ENCODE measurements around the gene CUEDC1.

The CUEDC1 gene

DNA sequence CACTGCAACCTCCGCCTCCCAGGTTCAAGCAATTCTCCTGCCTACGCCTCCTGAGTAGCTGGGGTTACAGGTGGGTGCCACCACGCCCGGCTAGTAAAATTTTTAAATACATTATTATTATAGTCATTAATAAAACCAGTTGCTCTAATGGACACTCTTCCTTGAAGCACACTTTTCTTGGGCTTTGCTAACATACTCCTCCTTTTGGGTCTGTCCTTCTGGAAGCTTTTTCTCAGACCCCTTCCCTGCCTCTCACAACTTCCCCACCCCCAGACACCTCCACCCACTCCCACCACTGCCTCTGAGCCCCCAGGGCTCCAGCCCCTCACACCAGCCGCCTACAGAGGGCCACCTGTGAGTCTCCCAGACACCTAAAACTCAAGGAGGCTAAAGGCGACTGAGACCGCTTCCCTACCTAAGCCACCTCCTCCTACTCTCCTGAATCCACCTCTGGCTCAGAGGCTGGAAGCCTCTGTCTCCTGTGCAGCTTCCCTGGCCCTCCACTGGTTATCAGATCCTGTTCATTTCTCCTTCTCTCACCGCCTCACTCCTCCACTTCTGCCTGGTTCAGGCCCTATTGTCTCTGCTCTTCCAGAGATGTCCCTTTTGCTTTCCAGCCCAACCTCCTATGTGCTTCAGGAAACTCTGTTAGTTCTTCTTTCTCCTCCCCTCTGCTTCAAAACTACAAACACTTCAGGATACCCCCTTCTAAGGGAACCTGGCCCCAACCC lies 2.1 kb upstream of the CUEDC1 start:
- DNase-seq (ENCODE audit: low read depth, low spot score), result no peak

DNA sequence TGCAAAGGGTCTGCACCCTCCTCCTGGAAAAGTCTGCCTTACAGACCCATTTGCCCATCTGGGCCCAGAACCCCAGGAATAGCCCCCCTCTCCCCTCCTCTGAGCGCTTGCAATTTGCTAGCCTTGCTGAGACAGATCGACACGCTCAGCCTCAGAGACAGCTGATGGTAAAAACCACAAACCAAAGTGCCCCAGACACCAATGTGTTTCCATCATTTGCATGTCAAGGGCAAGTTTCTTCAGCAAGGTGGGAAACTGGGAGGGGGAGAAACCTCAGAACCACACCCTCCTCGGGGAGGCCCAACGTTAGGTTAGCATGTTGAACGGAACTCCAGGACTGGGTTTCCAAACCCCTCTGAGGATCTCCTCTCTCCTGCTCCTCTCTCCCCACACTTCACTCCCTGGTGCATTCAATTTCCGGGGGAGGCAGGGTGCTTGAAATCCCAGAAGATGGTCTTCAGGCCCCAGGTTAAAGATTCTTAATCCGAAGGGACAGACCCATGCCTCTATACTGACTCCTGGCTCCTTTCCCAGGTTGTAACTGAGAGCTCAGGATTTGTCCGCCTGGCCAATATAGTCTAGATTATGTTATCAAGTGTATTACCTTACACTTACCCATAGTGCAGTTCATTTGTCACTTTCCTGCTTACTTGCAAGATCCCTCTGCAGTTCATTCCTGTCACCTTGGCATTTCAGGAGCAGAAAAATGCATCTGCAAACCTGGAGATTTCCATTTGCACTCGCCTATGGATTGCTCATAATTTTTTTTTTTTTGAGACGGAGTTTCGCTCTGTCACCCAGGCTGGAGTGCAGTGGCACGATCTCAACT lies 1.3 kb upstream of the CUEDC1 start:
- DNase-seq (ENCODE audit: low read depth, low spot score), result no peak

DNA sequence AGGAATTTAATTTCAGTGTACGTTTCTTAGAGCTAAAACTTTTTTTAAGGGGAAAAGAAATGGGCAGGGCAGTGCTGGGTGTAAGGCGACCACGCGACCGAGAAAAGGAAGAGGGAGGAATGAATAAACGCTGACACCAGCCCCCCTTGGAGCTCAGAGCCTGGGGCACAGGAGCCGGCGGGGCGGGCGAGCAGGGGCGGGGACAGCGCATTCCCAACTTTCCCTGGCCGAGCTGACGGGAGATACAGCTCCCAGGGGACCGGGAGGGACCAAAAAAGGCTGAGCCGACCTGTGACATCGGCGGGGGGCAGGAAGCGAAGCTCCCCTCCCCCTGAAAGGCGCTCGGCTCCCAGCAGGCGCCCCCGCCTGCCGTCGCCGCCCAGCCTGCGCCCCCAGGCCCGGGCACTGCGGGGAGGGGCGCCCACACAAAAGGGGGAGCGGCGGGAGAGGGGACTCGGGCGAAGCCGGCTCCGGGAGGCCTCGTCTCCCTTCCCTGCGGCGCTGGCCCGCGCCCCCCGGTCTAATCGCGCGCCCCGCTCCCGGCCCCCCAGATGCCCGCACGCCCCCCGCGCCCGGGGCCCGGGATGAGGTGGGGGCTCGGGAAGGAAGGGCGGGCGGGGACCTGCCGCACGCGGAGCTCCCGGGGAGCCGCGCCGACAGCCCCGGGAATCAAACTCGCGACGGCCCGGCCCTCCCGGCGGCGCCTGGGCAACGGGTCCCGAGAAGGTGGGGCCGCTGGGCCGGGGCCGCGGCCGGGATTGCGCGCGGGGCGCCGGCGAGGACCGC lies 622 bp downstream of the CUEDC1 start:
- no peak for DNase-seq (ENCODE audit: low read depth, low spot score)

DNA sequence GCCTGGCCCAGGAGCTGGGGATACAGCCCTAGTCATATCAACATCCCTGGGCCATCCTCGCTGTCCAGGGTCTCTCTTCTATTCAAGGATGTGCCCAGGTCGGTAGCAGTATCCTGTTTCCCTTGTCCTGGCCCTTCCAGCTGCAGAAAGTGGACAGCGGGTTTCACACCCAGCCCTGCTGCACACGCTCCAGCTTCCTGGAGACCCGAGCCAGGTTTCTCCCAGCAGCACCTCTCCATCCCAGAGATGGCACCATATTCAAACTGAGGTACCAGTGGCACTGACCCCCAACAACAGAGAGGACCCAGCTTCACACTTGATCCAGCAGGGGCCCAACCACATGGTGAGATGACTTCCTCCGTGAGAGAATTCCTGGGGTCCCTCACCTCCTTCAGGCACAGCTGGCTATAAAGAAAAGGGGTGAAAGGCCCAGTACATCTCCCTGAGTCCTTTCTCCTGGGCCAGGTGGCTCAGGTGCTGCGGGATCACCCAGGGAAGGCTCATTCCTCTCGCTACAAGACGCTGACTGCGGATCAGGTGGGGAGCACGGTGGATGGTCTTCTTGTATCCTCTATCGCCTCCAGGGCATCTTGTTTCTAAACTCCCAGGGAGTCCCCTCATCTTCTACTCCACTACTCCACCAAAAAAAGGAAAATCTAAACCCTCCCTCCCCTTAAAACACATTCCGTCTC lies 1.4 kb downstream of the CUEDC1 start:
- DNase-seq (ENCODE audit: low read depth, low spot score), result no peak

DNA sequence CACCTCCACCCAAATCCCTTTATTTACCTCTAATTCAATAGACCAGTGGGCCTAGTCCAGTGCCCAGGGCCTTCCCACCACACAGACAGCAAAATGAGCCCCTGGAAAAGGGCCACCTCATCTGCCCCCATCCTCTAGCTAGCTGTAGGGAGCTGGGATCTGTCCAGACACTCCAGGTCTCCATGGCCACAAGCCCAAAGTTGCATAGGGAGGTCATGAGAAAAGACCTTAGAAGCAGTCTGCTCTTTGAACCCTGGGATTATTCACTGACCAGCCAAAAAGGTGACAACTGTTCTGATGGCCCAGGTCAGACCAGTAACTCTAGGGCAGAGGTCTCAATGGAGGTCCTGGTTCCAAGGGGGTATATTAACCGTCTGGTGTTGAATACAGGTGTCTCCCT lies 2.0 kb downstream of the CUEDC1 start:
- no peak for DNase-seq (ENCODE audit: low read depth, low spot score)

DNA sequence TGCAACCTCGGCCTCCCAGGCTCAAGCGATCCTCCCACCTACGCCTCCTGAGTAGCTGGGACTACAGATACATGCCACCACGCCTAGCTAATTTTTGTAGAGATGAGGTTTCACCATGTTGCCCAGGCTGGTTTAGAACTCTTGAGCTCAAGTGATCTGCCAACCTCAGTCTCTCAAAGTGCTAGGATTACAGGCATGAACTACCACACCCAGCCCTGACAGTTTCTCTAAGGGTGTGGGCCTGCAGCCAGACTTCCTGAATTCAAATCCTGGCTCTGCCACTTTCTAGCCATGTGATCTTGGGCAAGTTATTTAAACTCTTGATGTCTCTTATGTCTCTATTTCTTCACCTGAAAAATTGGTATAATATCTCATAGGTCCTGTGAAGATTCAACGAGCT lies 5.6 kb downstream of the CUEDC1 start:
- DNase-seq (ENCODE audit: low read depth, low spot score), result no peak

DNA sequence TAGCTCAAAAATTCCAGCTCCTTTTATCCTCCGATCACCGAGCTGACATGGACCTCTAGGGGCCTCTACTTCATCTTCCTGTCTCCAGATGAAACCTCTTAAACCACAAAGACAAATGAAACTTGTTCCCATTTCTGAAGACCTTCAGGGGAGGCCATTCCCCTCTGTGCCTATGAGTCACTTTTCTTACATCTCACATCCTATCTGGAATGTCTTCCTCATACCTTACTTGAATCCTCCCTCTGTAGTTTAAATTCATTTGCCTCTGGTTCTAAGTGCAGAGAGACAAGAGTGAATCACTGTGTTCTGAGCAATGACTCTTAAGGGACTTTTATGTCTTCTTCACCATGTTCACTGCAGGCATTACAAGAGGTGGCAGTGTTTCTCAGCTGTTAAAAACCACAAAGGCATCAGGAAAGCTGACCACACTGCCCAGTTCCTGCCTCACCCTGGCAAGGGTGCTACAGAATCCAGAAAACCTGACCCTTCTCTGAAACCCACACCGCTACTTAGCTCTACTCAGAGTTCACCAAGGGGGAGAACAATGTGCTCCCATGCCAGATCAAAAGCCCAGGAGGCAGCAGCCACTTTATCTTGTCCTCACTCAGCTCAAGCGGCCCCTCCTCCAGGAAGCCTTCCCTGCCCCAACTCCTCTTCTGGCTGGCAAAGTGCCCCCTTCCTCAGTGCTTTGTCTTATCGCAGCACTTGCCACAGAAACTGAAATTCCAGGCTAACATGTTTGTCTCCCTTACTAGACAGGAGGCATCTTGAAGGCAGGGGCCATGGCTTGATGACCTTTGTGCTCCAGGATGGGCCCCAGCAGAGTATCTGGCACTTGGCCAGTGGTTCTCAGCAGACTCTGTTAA lies 6.4 kb downstream of the CUEDC1 start:
- no peak for DNase-seq (ENCODE audit: low read depth, low spot score)

DNA sequence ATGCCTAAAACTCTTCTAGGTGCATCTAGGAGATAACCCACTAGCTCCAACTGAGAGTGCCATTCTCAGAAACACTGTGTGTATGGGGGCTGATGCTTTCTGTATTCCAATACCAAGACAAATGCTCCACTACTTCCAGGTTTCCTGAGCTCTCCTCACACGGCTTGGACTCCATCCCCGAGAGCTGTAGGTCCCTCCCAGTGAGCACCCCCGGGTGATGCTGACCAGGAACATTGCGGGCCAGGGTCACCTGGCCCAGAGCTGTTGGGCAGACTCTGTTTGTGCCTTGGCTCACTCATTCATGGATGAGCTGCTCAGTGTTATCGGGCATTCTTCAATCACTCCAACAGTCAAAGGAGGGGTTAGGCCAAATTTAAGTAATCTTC lies 7.0 kb downstream of the CUEDC1 start:
- DNase-seq (ENCODE audit: low read depth, low spot score), result no peak

DNA sequence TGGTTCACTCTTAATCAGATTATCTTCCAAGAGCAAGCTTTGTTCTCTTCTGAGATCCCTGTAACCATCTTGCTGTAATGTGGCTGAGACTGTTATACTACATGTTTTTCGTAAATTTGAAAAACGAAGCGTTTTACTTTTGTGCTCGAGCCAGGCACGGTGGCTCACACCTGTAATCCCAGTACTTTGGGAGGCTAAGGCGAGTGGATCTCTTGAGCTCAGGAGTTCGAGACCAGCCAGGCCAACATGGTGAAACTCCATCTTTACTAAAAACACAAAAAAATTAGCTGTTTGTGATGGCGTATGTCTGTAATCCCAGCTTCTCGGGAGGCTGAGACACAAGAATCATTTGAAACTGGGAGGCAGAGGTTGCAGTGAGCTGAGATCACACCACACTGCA lies 7.8 kb downstream of the CUEDC1 start:
- no peak for DNase-seq (ENCODE audit: low read depth, low spot score)

DNA sequence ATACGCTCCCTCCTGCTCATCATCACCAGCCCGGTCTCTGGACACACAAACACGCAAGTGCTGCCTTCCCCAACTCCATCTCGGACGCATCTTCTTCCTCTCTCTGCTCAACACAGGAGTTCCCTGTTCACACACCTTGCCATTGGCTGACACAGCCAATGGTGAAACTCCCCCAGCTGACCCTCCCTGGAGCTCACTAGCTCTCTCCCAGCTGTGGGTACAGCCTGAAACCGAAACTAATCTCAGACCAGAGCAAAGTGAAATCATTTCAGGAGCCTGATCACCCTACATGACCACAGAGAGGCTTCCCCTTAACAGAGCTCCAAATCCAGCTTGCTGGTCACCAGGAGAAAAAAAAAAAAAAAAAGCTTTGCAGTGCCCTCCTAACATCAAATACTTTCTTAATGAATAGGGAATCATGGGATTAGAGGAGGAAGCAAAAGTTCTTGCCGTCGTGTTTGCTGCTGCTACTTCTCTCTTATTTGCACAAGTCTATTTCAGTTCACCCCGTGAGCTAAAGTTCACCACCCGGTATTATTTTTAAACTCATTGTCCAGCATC lies 8.3 kb downstream of the CUEDC1 start:
- no peak for DNase-seq (ENCODE audit: low read depth, low spot score)

DNA sequence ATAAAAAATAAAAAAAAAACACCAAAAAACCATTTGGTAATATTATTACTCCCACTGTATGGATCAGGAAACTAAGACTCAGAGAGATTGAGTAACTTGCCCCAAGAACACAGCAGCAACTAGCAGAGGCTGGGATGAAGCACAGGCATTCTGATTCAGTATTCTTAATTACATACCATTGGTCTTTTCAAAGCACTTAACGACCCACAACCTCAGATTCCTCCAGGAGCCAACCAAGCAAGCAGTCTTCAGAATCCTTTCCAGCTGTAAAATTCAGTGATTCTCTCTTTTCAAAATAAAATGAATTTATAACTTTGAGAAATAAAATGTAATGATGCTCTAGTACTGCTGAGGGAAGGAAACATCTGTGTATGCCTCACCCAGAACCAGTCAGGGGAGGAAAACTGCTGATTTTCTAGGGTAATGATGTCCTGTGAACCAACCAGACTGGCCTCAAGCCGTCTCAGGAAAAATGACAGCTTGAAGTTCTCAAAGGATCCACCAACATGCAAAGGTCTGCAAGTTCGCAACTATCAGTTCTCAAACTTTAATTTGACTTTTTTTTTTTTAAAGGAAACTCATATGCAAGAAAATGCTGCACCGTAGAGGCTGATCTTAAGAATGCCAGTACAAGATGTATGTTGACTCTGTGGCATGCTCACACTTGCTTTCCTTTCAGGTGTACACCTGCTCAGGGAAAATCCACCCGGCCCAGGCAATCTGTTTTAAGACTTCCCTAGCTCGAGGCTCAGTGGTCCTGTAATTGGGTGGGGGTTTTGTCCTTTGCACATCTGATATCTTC lies 9.0 kb downstream of the CUEDC1 start:
- DNase-seq (ENCODE audit: low read depth, low spot score), result no peak

DNA sequence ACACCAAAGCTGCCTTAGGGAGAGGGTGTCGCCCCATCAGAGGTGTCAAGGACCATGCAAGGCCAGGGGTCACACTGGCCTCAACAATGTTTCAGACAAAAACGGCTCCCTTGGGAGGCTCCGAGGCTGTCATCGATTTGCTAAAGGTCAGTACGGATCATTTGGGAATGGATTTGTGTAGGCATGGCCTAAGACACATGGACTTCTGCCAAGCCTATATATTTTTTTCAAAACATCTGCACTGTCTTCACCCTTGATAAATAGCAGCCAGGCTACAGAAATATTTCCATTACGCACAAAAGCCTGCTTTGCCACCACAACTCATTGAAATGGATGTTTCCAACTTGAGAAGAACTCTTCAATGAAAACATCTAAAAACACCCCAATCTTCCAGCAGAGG lies 10.3 kb downstream of the CUEDC1 start:
- no peak for DNase-seq (ENCODE audit: low read depth, low spot score)

DNA sequence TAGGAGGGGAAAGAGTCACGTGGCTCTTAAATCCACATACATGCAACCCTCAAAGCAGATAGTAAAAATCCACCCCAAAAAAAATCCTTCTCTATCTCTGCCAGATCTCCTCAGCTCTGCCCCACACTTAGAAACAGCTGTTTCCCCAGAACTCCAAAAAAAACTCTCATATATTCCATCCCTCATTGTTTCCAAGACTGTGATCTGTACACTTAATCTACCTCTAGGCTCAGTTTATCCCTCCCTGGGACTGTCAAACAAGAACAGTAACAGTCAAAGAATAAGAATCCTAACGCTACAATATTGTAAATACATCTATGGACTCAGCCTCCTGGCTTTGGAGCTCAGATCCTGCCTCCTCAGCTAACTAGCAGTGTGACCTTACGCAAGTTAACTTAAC lies 11.6 kb downstream of the CUEDC1 start:
- no peak for DNase-seq (ENCODE audit: low read depth, low spot score)

DNA sequence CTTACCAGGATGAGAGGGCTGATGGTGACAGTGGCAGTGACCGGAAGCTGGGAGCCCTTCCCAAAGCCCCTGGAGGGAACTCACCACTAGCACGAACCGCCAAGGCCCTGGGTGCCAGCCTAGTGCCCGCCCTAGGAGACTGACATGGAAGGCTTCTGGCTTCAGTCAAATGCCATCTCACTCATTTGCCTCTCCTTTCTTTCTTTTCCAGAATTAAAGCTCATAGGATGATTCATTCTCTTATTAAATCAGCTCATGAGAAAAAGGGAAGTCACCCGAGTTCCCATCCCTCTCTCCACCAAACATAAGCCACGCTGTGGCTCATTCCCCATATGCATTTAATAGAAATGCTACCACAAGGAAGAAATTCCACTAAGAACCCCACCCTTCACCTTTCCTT lies 12.1 kb downstream of the CUEDC1 start:
- DNase-seq (ENCODE audit: low read depth, low spot score), result no peak

DNA sequence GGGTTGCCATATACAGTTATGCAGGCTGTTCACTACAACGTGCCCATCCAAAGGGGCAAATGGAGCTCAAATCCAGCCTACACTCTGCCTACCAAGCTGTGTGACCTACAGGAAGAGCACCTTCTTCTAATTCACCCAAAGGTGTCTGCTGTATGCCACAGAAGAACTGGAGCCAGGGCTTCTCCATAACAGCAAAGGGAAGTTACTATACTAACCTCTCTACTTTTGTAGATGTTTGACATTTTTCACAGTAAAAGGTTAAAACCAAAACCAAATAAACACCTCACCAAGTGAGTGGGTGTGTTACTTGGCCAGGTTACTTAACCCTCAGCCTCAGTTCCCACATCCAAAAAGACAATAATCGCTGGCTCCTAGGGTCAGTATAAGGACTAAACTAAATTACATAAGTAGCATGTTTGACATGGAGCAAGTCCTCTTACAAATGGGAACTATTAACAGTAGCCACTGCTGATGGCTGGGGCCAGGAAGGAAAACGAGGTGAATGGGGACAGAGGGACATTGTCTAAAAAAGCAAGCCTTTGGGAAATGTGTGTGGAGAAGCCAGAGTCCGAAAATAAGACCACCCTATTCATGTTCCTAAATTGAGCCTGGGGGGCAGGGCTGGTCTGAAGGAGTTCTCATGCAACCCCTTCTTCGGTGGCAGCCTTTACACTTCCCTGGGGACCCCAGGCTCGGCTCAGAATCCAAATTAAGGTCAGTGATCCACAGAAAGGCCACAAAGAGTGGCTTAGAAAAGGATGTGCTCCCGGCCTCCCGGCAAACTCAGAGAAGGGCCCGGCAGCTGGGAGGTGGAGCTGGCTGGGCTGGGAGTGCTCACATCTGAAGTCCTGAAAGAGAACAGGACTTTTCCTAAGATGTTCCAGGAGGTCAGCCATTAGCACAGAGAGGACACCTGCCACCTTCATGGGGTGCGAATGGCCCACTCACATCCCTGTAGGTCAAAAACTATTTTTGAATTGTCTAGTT lies 13.5 kb downstream of the CUEDC1 start:
- no peak for DNase-seq (ENCODE audit: low read depth, low spot score)

DNA sequence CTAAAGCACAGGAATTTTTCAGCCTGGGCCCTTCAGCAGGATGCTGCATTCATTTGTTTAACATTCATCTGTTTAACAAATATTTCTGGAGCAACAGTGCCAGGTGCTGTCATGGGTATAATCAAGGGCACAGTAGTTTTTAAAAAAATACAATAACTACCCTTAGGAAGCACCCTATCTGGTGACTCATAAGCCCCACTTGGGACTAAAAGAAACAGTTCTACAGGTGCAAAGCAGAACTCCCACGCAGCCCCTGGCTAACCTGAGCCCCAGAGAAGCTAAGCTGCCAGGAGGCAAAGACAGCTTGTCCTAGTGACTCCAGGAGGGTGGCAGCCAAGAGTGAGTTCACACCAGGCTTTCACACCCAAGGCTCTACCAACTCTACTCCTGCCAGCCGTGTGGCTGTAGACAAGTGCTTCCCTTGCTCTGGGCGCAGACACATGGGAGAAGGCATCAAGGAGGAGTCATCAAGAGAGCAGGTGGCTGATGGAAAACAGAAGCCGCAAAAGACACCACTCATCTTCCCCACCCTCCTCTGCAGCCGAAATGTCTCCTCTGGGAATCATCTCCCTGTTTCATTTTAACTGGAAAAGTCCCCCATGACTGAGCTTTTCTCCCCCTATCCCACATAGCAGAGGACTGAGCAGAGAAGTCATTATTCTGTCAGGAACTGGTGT lies 14.4 kb downstream of the CUEDC1 start:
- no peak for DNase-seq (ENCODE audit: low read depth, low spot score)

DNA sequence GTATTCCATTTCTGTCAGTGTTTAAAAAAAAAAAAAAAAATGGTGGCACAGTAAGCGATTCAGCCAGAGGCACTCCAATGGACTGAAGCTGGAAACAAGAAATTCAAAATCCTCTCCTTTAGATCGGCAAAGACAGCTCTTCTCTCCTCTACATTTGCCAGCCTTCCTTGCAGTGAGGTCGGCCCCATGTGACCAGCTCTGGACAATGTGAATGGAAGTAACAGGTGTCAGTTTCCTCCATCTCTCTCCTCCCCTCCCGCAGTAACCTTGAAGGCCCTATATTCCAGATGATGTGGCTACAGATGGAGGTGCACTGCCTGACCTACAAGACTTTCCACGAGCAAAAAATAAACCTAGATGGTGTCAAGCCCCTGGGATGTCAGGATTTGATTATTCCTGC lies 15.0 kb downstream of the CUEDC1 start:
- DNase-seq (ENCODE audit: low read depth, low spot score), result no peak

DNA sequence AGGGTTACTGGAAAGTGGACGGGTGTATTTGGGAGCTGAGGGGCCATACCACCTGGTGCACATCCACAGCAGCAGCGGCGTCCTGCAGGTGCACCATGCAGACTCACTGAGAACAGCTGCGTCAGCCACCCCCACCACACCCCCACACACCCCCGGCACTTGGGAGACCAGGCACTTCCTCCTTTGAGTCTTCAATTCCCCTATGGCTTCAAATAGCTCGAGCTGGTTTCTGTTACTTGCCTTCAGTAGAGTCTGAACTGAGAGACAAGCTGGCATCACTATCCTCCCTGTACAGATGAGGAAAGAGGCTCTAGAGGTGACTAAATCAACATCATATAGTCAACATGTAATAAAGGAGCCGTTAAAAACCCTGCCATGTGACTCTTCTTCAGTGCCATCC lies 15.4 kb downstream of the CUEDC1 start:
- no peak for DNase-seq (ENCODE audit: low read depth, low spot score)

Measured in activated CD4-positive, CD25-positive, alpha-beta regulatory T cell treated with anti-CD3 and anti-CD28 coated beads, Interleukin-2, amount 50 U/mL, for 16 hours (primary cell).